Astrocyte (in vitro differentiated cells and primary cell): ENCODE results near the gene CEP128.

ENCODE experiments used
- EZH2 ChIP-seq: IDR thresholded peaks from 2 replicates; pipeline ENCODE4 v1.6.1; 2012; ENCODE audit warnings: mild to moderate bottlenecking, low read length, inconsistent platforms; ENCODE audit not compliant: insufficient read depth
- TF ChIP-seq, protein P1 (sequence below): IDR thresholded peaks from 2 replicates; pipeline ENCODE4 v1.5.1; 2011; ENCODE audit warnings: low read depth, mild to moderate bottlenecking, inconsistent platforms, low read length, moderate library complexity; ENCODE audit not compliant: insufficient read depth

DNA sequence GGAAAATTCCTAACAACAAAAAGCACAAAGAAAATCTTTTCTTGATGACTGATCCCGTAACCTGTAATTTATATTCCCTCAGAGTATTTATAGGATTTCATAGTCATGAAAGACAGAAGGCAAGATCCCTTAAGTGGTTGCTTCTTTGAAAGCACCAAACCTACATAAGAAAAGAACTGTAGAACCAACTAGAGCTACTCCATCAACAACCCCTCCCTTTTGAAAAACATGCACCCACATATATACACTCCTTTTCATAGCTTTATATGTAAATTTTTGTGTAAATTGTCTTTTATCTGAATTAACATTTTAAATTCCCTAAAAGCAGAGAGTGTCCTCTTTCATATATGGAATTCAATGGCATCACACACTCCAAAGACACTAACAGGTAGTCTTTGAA lies 215.3 kb downstream of the CEP128 start:
- TF ChIP-seq, protein P1, sequence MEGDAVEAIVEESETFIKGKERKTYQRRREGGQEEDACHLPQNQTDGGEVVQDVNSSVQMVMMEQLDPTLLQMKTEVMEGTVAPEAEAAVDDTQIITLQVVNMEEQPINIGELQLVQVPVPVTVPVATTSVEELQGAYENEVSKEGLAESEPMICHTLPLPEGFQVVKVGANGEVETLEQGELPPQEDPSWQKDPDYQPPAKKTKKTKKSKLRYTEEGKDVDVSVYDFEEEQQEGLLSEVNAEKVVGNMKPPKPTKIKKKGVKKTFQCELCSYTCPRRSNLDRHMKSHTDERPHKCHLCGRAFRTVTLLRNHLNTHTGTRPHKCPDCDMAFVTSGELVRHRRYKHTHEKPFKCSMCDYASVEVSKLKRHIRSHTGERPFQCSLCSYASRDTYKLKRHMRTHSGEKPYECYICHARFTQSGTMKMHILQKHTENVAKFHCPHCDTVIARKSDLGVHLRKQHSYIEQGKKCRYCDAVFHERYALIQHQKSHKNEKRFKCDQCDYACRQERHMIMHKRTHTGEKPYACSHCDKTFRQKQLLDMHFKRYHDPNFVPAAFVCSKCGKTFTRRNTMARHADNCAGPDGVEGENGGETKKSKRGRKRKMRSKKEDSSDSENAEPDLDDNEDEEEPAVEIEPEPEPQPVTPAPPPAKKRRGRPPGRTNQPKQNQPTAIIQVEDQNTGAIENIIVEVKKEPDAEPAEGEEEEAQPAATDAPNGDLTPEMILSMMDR: no peak
- TF ChIP-seq EZH2: no peak
